Measurements from ENCODE around the gene TIPARP.

DNA sequence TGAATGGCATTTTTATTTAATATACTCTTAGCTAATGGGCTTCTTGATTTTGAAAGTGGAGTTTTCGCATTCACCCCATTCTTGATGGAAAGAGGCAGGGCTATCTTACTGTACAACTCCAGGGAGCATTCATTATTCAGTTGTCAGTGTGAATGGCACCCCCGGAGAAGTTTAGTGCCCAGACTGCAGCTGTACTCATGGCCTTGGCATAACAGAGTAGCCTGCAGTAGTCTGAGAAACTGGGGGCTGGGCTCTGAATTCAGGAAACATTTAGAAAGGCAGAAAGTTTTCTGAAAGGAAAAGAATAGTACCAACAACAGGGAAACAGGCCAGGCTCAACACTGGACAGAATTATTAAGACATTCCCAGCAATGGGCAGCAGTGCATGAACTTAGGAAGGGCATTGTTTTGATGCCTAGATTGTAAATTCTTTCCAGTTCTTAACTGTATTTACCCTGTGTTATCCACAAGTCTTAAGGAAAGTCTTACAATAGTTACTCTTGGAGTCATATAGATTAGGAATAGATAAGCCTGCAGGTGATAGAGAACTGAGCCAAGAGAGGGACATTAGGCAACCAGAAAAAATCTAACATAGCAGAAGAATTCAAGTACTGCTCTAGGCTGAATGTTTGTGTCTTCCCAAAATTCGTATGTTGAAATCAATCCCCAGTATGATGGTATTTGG lies 44.4 kb downstream of the TIPARP start:
- TF ChIP-seq EP300 (IDR thresholded peaks at IDR 0.05) = no peak
- TF ChIP-seq CTCF (IDR thresholded peaks at IDR 0.05) = no peak
- TF ChIP-seq POLR2A (IDR thresholded peaks at IDR 0.05) = no peak
- no peak for TF ChIP-seq POLR2AphosphoS5 (IDR thresholded peaks at IDR 0.05)

All from sigmoid colon (tissue), 4 donors.